C4-2B (cell line): Measurements from ENCODE around the gene DSG2.

Experiments
- ZFX ChIP-seq: fragments of 450-650 bp; IDR thresholded peaks from 2 replicates; pipeline ENCODE4 v1.6.1; 2017
- TF ChIP-seq, protein P1 (sequence below): fragments of 450-650 bp; conservative IDR thresholded peaks from 2 replicates; pipeline ENCODE4 v1.5.1; 2017; ENCODE audit warnings: mild to moderate bottlenecking

DNA sequence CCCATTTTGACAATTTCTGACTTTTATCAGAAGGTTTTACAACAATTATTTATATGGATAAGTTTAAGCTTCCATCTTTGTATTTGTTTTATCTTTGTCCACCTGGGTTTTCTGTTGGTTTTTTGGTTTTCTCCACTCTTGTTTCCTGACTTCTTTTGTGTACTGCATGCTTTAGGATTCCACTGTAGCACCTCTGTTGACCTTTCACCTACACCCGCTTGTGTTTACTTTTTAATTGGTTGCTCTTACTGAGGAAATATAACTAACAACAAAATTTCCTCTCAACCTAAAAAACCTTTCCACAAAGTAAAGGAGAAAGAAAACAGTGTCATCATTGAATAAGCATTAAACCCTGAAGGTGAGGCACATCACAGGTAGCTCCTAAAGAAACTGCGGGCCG lies 53.9 kb downstream of the DSG2 start:
- TF ChIP-seq, protein P1, sequence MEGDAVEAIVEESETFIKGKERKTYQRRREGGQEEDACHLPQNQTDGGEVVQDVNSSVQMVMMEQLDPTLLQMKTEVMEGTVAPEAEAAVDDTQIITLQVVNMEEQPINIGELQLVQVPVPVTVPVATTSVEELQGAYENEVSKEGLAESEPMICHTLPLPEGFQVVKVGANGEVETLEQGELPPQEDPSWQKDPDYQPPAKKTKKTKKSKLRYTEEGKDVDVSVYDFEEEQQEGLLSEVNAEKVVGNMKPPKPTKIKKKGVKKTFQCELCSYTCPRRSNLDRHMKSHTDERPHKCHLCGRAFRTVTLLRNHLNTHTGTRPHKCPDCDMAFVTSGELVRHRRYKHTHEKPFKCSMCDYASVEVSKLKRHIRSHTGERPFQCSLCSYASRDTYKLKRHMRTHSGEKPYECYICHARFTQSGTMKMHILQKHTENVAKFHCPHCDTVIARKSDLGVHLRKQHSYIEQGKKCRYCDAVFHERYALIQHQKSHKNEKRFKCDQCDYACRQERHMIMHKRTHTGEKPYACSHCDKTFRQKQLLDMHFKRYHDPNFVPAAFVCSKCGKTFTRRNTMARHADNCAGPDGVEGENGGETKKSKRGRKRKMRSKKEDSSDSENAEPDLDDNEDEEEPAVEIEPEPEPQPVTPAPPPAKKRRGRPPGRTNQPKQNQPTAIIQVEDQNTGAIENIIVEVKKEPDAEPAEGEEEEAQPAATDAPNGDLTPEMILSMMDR, result no peak
- no peak for TF ChIP-seq ZFX
